AG08395 (cell line): ENCODE measurements around the gene EFNA5.
A peak's percentile ranks its signal among the peaks of the same experiment; 100 is the strongest.

Source experiments
- DNase-seq: peaks from one replicate; pipeline ENCODE4 v3.0.0; 2012; ENCODE audit warnings: mixed read lengths, low spot score

EFNA5 gene

DNA sequence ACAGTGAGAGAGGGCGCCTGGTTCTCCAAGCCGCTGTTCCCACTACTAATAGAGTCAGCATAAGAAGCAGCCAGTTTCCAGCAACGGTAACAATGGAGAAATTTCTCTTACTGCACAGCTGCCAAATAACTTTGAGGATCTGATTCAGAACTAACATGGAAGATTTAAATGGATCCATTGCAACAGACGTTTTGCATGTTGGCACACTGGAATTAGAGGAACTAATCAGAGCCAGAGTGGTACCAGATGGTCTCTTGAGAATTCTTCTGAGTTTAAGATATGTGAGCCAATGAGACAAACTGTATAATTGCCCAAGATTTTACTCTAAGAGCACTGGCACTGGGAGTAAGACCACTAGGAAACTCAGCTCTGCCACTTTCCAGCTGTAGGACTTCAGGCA, 186.5 kb downstream of the EFNA5 start:
- no peak for DNase-seq

DNA sequence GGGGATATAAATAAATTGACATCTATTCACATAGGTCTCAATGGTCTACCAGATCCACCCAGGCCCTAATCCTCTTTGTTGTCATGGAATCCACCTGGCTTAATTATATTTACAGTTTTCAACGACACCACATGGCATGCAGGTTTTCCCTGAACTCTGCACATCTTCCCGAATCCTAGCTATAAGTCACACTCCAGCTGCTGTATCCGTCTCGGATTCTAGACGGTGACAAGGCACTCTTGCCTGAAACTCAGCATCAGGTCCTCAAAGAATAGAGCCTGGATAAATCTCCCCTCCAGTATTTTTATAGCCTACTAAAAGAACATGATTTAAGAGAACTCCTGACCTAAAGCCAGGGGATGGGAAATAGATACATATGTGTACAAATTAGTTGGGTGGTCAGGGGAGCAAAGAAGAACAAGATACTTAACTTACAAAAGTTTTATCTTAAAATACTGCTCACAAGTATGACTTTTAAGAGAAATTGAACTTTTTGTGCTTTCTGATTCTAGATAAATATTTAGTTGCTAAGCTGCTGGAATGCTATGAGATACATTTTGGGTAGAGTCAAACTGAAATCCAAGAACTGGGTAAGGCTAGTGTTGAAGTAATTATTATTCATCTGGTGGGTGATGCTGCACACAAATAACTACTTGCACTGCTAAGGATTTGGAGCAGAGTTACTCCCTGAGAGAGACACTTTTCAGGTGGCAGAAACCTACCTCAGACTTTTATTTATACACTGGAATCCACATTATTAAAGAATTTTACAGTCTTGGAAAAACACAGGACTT, 187.3 kb downstream of the EFNA5 start:
- DNase-seq = no peak

DNA sequence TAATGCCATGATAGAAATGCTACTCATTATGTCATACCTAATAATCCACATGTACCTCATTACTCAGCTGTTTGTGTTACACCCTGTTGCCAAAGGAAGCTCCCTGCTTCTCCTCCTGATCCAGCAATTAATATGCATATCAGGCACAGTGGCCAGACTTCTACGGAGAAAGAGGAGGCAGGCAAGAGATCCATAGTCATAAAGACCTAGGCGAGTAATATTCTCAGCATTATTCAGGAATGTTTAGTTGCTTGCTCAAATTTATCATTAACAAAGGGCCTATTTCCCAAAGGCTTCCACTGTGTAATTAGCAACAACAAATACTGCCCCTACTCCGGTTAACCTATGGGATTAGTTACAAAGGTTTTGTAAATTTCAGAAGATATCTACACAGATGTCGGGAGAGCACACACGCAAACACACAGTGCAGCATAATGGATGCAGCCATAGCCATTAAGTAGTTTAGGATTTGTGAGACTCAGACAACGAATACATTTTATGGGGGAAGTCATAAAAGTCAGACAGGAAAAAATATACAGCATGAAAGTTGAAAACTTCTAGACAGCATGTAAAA, 192.6 kb downstream of the EFNA5 start:
- no peak for DNase-seq

DNA sequence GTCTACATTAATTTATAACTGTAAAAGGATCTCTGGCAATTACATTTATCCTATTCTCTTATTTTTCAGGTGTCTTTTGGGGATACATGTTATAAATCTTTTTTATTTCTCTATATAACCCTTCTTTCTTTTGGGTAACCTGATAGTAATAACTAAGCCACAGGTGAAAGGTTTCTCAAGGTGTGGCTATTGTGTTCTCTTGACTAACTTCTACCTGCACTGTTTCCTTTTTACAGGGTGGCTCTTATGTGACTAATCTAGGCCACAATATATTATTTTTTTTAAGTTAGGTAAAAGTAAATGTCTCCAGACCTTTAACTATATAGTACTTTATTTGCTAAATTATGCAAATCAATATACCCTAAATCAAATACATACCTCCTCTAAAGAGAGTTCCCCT, 193.2 kb downstream of the EFNA5 start:
- DNase-seq = no peak

DNA sequence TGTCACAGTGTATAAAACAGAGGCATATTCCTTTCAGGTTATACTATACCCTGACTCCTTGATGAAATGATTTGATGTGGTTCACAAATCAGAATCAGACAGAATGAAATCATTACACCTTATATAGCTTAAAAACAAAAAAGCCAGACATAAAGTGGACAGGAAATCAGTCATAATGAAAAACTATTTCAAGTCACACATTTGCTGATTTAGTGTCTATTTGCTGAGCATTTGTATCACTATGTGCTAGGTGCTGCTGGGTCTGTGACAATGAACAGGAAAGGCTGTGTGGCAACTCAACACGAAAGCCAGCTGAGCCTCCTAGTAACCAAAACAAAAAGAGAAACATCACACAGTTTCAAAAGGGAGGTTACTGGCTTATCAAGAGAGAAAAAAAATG, 194.0 kb downstream of the EFNA5 start:
- DNase-seq = no peak

DNA sequence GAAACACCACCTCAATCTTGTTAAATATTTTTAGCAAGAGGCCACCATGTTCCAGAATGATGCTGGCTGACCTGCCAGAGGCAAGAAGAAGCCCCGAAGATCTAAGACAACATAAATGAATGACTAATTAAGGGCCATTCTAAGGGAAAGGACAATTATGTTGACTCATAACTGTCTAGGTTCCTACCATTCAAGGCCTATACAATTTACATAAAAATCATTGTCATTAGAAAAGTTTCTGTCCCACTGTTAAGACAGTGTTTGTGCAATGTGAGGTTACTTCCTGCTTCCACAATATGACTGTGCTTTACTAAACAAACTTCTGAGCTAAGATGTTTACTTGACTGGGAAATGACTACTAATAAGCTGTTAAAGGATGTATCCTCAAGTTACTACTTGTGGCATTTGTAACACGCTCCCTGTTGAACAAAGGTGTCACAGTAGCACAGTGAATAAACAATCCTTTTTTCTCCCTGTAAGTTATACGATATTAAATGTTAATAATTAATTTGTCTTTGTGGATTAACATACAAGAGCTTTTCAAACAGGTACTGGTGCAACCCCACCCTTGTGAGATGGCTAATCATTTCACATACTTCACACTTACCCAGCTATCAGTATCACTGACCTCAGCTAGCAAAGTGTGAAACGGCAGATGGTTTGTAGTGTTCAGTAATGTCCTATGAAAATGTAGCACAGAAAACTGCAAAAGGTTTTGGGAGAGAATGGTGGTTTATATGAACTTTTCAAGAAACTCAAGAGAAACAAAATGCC, 195.8 kb downstream of the EFNA5 start:
- no peak for DNase-seq

DNA sequence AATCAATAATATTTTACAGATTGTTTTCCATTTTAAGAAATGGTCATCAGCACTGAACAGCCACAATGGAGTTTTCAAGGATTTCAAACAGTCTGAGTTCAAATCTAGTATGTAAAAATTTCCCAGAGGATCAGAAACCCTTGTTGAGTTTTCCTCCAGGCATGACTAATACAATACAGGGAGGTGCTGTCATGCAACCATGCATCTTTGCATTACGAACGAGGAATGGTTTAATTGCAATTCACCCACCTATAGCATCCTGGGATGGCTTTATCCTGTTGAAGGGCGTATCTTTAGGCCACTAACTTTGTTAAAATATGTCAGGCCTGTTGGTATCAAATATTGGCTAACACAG, 196.4 kb downstream of the EFNA5 start:
- no peak for DNase-seq

DNA sequence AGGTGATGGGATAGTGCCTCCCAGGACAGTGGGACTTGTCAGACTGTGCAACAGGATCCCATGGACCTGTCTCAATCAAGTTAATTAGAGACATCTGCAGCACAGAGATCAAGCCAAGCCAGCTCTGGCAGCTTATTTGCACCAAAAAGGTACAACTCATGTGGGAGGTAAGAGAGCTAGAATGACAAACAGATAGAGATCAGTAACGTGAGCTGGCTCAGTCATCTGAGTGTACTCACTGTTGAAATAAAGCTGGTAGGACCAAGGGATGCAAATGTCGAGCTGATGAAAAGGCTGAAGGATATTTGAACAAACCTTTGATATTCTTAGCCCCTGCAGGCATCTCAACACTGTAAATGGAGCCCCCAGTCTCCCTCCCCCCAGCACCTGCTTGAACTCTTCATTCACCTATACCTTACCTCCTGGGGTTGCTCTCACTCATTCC, 198.1 kb downstream of the EFNA5 start:
- no peak for DNase-seq

DNA sequence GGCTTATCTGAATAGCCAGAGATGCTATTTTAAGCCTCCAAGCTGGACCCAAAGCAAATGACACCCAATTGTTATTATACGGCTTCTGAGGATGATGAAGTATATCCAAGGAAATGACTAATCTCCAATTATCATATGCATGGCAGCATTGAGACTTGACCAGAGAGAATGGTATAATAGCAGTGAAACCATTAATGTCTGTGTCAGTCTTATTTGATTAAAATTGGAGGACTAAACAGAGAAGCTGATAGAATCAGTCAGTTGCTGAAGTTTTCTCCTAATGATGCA, 200.5 kb downstream of the EFNA5 start:
- DNase-seq = no peak

DNA sequence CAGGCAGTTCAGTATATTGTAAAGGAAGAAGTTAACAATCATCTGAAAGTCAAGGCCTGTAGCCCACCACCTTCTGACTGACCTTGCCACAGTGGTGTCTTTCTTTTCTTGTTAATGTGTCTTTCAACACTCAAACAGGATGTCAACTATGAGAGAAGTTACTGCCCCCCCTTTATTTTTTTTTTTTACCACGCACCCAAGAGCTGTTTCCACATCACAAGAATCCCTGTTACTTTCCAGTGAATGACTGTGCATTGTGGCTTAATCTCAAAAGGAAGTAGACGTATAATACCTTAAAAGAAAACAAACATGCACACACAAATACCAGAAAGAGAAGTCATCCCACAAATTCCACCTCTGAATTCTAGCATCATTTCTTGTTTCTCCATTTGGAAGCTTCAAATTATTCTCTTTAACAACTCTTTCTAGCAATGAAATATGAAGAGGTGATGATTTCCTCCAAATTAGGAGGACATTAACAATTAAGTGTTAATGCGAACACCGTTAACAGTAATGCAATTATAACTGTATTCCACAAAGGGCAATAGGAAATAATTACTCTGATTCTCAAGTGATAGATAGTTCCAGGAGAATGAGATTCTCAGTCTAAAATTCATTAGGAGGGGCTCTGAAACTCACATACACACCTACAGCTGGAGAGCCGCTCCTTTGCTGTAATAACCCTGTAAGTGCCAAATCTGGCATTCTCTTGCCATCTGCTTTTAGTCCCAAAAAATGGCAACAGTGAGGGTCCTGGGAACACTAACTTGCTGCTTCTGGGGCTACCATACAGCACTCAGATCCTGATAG, 201.0 kb downstream of the EFNA5 start:
- peak; percentile 76 for DNase-seq

DNA sequence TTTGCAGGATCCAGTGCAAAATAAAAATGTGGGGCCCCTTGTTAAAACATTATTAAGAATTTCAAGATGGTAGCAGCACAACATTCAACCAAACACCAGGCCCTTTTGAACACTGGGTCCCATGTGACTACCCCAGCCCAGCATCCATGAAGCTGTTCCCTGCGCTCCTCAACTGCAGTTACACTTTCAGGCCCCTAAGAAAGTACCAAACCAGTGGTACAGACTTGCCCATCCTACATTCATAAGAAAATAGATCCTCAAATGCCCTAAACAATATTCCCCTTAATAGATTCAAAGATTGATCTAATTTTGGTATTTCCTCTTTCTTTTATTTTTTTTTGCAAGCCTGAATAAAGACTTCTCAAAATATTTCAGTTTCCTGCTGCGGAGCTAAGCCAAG, 201.7 kb downstream of the EFNA5 start:
- no peak for DNase-seq

DNA sequence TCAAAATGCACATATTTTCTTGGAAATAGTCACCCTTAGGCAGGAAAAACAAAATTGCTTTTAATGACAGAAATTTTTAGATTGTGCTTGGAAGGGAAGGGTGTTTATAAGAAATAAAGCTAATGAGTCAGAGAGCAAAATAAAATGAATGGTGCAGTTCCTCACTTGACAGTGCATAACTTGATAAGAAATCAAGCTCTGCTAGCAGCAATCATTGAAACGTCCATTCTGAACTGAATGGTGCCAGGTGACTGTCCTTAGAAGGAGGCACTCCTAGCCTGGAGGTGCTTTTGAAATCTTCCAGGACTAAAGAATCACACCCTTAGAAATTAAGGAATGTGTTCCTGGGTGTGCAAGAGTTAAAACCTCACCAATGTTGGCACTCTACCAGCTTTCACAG, 202.5 kb downstream of the EFNA5 start:
- no peak for DNase-seq

DNA sequence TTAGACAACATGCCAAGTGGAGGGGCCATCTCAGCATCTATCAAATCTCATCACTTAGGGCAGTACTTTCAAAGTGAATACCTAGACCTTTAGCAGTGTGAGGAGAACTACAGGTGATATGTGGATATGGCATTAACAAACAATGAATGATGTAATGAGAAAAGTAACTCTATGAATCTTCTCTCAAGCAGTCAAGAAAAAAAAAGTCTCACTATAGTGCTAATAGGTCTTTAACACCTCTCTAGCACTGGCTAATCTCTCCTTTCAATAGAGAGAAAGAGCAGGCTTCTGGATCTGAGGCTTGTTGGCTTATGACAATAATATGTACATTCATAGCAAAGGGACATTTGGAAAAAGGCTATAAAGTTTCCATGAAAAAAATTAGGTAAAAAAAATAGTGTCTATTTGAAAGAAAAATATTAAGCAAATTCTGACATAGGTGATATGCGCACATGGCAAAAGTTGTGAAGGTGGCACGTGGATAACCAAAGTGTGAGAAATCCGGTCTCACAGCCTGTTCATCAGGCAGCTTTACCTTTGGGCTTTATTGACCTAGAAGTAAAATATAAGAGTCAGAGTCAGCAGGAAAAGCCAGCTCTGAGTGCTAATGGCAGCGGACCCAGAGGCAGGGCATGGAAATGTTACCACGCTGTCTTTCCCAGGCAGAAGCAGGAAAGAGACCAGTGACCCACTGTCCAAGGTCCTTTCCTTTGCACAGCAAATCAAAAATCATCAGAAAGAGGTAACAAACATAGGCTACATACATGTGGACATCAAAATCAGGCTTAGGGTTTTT, 203.4 kb downstream of the EFNA5 start:
- no peak for DNase-seq

DNA sequence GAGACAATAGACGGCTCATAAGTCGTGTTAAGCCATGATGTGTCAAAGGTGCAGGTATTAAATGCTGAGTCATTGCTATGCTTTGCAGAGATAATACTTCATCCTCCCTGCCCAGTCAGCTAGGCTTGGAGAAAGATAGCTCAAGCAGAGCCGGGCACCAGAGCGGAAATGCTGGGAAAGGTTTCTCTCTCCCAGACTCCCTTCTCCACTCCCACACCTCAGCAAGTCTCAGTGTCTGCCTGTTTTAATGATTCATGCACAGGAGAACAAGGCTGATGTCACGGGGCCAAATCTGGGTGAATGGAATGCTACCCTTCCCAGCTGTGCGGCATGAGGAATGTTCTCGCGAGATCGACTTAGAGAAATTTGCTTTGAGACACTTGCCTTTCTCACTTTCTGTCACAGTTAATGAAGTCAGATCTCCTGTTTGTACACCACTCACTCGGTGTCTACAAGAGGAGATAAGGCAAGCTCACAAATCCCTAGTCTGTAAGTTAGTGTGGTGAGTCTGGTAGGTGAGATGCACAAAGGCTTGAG, 204.4 kb downstream of the EFNA5 start:
- DNase-seq = no peak

DNA sequence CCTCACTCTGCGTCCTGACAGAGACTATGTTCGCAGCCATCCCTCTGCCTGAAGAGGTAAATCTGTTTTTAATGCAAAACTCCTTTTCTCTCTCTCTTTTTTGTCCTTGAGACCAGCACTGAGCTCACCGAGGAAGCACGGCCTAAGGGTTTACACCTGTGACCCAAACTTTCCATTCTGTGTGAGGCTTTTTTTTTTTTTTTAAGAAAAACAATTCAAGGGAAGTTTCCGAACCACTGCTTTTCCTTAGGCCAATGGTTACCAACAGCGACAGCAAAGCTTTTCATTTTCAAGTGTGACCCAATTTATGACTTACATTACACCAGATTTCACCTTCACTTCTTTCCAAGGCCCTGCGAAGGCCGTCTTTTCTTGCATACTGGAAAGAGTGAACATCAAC, 205.9 kb downstream of the EFNA5 start:
- DNase-seq = no peak

DNA sequence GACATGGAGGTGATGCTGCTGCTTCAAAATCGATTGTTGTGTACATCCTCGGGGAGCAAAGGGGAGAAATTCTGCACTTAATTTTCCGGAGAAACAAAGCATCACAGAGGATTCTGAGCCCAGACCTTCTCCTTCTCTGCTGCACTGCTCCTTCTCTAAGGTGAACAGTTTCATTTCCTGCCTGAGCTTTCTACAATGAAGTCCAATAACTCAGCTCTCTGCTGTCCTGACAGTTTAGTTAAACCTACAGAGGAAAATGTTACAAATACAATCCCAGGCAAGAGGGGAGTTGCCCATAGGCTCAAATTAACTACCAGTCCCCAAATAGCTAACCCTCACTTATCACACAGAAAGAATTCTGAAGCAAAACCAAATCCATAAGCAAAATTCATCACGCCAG, 206.3 kb downstream of the EFNA5 start:
- no peak for DNase-seq

DNA sequence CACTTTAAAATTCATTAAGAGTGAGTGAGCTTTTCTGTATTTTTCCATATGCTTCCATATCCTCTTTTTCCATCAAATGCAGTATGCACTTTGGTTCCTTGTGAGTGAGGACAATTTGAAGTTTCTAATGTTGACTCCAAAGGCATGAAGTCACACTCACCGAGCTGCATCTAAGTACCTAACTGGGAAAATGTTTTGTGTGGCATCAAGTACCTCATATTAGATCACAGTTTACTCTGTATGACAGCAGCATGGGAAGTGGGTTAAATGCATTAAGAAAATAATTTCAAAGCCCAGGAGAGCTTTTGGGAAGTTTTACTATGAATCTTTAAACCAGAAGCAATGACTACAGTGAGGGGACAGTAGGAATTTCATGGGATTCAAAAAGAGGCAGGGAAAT, 207.0 kb downstream of the EFNA5 start:
- no peak for DNase-seq

DNA sequence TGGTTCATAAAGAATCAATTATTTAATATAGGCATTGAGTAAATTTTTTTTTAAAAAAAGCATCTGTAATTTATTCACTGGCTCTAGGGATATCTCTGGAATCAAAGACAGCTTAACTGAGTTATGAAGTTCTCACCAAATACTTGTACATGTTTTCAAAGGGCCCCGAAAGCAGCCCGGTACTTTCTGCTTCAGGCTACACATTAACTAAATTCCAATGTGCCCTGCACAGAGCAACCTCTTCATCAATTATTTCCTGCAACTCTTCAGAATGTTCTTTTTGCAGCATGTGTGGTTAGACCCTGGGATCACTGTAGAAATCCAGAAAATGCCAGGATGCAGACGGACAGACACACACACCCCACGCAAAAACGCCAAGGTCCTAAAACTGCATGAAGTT, 209.0 kb downstream of the EFNA5 start:
- DNase-seq = no peak

DNA sequence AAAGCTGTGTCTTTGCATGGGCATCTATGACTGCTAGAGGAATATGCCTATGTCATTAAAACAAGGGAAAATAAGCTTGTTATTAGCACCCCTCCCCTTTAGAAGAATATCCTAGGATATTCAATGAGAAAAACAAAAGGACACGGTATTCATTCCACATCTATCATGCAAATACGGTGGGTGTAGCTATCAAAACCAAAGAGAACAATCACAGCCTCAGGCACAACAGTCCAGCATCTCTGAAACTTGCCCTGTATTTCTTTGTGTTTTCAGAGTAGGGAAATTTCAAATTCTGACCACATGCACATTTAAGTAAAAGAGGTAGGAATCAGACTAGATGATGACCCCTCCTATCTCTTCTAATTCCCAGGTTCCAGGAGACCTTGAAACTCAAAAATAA, 209.9 kb downstream of the EFNA5 start:
- no peak for DNase-seq

DNA sequence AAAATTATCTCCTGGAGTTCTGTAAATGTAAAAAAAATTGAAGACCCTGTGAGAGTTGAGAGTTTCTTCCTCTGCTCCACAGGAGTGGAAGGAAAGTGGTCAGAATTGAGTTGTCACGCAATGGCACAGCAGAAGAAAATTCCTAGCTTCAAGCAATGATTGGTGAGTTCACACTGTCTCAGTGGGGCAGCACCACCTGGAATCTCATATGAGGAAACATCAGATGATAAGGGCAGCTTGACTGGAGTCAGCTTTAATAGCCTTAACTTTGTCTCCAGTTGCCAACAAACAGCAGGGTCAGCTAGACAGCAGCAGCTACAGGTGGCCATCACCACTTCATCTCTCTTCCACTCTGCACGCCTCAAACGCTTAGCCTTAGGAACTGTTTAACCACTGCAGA, 211.1 kb downstream of the EFNA5 start:
- DNase-seq = no peak

DNA sequence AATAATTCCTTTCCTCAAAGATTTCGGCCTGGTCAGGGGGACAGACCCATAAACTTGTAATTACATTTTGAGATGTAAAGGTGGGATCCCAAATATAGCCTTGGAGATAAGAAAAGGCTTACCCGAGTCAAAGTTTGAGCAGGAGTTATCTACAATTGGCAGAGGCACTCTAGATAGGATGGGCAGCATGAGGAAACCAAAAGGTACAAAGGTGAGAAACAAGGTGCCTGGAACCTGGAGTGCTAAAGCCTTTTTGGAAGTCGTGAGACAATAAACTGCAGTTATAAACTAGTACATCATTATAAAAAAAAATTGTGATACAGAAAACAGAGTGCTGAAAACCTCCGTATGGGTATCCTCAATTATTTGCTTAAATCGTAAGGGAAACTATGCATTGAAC, 212.4 kb downstream of the EFNA5 start:
- no peak for DNase-seq

DNA sequence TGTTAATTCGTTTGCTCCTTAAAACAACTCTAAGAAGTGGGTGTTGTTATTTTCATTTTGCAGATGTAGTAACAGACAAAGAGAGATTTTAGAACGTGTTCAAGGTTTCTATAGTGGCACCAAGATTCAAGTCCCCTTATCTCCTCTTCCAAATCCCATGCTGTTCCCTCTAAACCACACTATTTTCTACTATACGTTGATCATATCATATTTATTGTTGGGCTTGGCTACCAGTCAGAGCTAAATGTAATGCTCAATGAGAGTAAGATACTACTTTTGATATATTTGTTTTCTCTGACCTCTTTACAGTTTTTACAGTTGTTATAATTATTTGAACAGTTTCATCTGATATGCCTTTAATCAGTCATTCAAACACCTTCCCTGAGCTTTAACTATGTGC, 212.9 kb downstream of the EFNA5 start:
- DNase-seq = no peak
